Breast epithelium (tissue), 4 donors: ENCODE data around the gene AKR1C4. TPM values are rescaled to one million over a fixed set of nuclear protein-coding genes. Genes with fewer than 3 reads are reported as not detected.
"Not testable (repeated sequence)": the region's sequence is repeated elsewhere in the genome, so short reads cannot be mapped to it uniquely, and the experiment has no call there.

ENCODE experiments used
- DNase-seq, 2 donors: peaks; one replicate each; pipeline ENCODE4 v3.0.0-alpha.2; 2019; ENCODE audit warnings: low spot score in 2 of 2
- H3K27ac ChIP-seq, 2 donors: fragments of 200-600 bp; sonication (generic) in 1 of 2; one replicate each; pipeline ENCODE4 v1.5.1; 2016 to 2019; ENCODE audit warnings: mild to moderate bottlenecking in 1 of 2
- H3K27me3 ChIP-seq, 2 donors: fragments of 200-600 bp; sonication (generic) in 1 of 2; one replicate each; pipeline versions ENCODE4 v1.5.1 to v1.6.0; 2017 to 2019; ENCODE audit warnings: control low read depth in 1 of 2, mild to moderate bottlenecking in 1 of 2
- H3K36me3 ChIP-seq: fragments of 200-600 bp; one replicate; pipeline ENCODE4 v1.5.1; 2019
- H3K4me1 ChIP-seq, 2 donors: fragments of 200-600 bp; sonication (generic); one replicate each; pipeline ENCODE4 v1.5.1; 2016 to 2019; ENCODE audit warnings: control low read depth in 1 of 2
- H3K4me3 ChIP-seq, 3 donors: fragments of 200-600 bp; sonication (generic); 1 replicate in 2 of 3; 2 replicates in 1 of 3; pipeline ENCODE4 v1.5.1; 2016 to 2019; ENCODE audit warnings: mild to moderate bottlenecking in 3 of 3, moderate library complexity in 2 of 3
- H3K9me3 ChIP-seq, 2 donors: fragments of 200-600 bp; sonication (generic) in 1 of 2; one replicate each; pipeline ENCODE4 v1.5.1; 2016 to 2019; ENCODE audit warnings: control low read depth in 1 of 2
- CTCF ChIP-seq, 3 donors: fragments of 450-650 bp; IDR thresholded peaks; one replicate each; pipeline ENCODE4 v1.5.1; 2016 to 2017; ENCODE audit warnings: antibody characterized with exemption in 3 of 3, mild to moderate bottlenecking in 3 of 3, moderate library complexity in 3 of 3
- POLR2A ChIP-seq: fragments of 450-650 bp; IDR thresholded peaks from one replicate; pipeline ENCODE4 v1.6.1; 2016; ENCODE audit warnings: antibody characterized with exemption, mild to moderate bottlenecking, moderate library complexity
- POLR2AphosphoS5 ChIP-seq, 3 donors: sonication (generic); formaldehyde crosslinking; IDR thresholded peaks; one replicate each; pipeline ENCODE4 v1.6.1; 2017; ENCODE audit warnings: antibody characterized with exemption in 3 of 3
- intact Hi-C: fragments of 100-400 bp; cut with DNase I; formaldehyde crosslinking; loops from one replicate; pipeline ENCODE4 v1.15.1; 2023; ENCODE audit warnings: low total_unique reads
- total RNA-seq, 3 donors: library from RNA; depleted of rRNA; stranded (reverse); fragments of >200 nt; gene quantifications; one replicate each; pipeline ENCODE4 v1.1.0, GENCODE V29; 2016

Gene AKR1C4
- total RNA-seq, 3 donors from 2014 or later = not detected

DNA sequence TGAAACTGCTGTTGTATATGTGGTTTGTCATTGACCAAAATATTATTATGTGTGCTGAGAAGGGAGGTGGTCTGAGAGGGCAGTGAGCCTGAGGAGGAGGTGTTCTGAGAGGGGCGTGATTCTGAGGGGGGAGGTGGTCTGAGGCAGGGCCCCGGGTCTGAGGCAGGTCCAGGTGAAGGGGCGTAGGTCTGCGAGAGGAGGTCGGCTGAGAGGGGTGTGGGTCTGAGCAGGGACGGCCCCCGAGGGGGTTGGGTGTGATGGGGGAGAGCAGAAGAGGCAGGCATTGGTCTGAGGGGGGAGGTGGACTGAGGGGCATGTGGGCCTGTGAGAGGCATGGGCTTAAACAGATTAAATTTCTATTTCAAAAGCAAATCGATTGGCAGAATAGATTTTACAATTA is 32.4 kb downstream of the AKR1C4 start:
- H3K36me3 ChIP-seq = no peaks in the 10 kb centered on the region
- DNase-seq = no peak
- H3K27ac ChIP-seq = no peak overlapping the region
- H3K4me1 ChIP-seq = no peaks in the 10 kb centered on the region
- TF ChIP-seq POLR2A (no peak), CTCF (IDR thresholded peaks at IDR 0.05) (no peak), POLR2AphosphoS5 (IDR thresholded peaks at IDR 0.05) (no peak)
- intact Hi-C loops = no loop called here
- H3K9me3 ChIP-seq = no peaks in the 10 kb centered on the region
- H3K27me3 ChIP-seq = no peaks in the 10 kb centered on the region
- no peak overlapping the region for H3K4me3 ChIP-seq

GRCh38 chr10:5233324-5233723 is 36.7 kb downstream of the AKR1C4 start:
- no peaks in the 10 kb centered on the region for H3K9me3 ChIP-seq
- no peak overlapping the region for H3K27ac ChIP-seq
- H3K4me3 ChIP-seq = no peak overlapping the region
- no peaks in the 10 kb centered on the region for H3K36me3 ChIP-seq
- TF ChIP-seq CTCF (IDR thresholded peaks at IDR 0.05) (no peak), POLR2A (no peak)
- H3K4me1 ChIP-seq = no peaks in the 10 kb centered on the region
- intact Hi-C loops = no loop called here
- DNase-seq = no peak
- H3K27me3 ChIP-seq = no peaks in the 10 kb centered on the region

GRCh38 chr10:5234106-5234860 is 37.6 kb downstream of the AKR1C4 start:
- TF ChIP-seq CTCF (IDR thresholded peaks at IDR 0.05) (no peak), POLR2AphosphoS5 (IDR thresholded peaks at IDR 0.05) (no peak), POLR2A (no peak)
- Histone ChIP-seq H3K27me3 (no peaks in the 10 kb centered on the region), H3K4me1 (no peaks in the 10 kb centered on the region), H3K4me3 (no peak overlapping the region), H3K9me3 (no peaks in the 10 kb centered on the region), H3K27ac (no peak overlapping the region), H3K36me3 (no peaks in the 10 kb centered on the region)
- intact Hi-C loops = no loop called here
- DNase-seq = no peak

- H3K27ac ChIP-seq, H3K4me3 ChIP-seq, H3K9me3 ChIP-seq, H3K4me1 ChIP-seq, H3K27me3 ChIP-seq, DNase-seq, H3K36me3 ChIP-seq, intact Hi-C loops: not testable (repeated sequence)
Measured at GRCh38 chr10:5237541-5237940, 40.9 kb downstream of the AKR1C4 start.

GRCh38 chr10:5242585-5242984 is 45.9 kb downstream of the AKR1C4 start:
- intact Hi-C loops = no loop called here
- Histone ChIP-seq H3K4me3 (no peak overlapping the region), H3K4me1 (no peaks in the 10 kb centered on the region), H3K27me3 (no peaks in the 10 kb centered on the region), H3K27ac (no peak overlapping the region), H3K9me3 (no peaks in the 10 kb centered on the region), H3K36me3 (no peaks in the 10 kb centered on the region)
- no peak for DNase-seq
- TF ChIP-seq POLR2A (no peak), POLR2AphosphoS5 (IDR thresholded peaks at IDR 0.05) (no peak), CTCF (IDR thresholded peaks at IDR 0.05) (no peak)
